HUES6 (cell line): ENCODE measurements around the gene SELPLG.
"Not testable (repeated sequence)": the region's sequence is repeated elsewhere in the genome, so short reads cannot be mapped to it uniquely, and the experiment has no call there.

Source experiments
- H3K27ac ChIP-seq: 2 replicates; pipeline ENCODE4 v1.7.0; 2013; ENCODE audit warnings: low read depth, mild to moderate bottlenecking, low read length, inconsistent platforms
- H3K27me3 ChIP-seq: 2 replicates; pipeline ENCODE4 v1.6.1; 2013; ENCODE audit warnings: low read length; ENCODE audit not compliant: control insufficient read depth, insufficient read depth
- H3K36me3 ChIP-seq: 2 replicates; pipeline ENCODE4 v1.6.1; 2013; ENCODE audit warnings: low read length; ENCODE audit not compliant: control insufficient read depth, insufficient read depth
- H3K4me1 ChIP-seq: 2 replicates; pipeline ENCODE4 v1.6.1; 2013; ENCODE audit warnings: low read length; ENCODE audit not compliant: control insufficient read depth, insufficient read depth
- H3K4me3 ChIP-seq: 2 replicates; pipeline ENCODE4 v1.5.1; 2013; ENCODE audit warnings: low read depth, low read length
- H3K9ac ChIP-seq: one replicate; pipeline ENCODE4 v1.6.1; 2013; ENCODE audit warnings: mild to moderate bottlenecking, low read length
- H3K9me3 ChIP-seq: 2 replicates; pipeline ENCODE4 v1.6.1; 2013; ENCODE audit warnings: low read depth, low read length; ENCODE audit not compliant: control insufficient read depth, insufficient read depth

Gene SELPLG

DNA sequence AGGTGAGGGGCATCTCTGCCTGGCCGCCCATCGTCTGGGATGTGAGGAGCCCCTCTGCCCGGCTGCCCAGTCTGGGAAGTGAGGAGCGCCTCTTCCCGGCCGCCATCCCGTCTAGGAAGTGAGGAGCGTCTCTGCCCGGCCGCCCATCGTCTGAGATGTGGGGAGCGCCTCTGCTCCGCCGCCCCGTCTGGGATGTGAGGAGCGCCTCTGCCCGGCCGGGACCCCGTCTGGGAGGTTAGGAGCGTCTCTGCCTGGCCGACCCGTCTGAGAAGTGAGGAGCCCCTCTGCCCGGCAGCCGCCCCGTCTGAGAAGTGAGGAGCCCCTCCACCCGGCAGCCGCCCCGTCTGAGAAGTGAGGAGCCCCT, 22.1 kb upstream of the SELPLG start:
- H3K27me3 ChIP-seq, H3K27ac ChIP-seq, H3K9ac ChIP-seq, H3K4me3 ChIP-seq, H3K9me3 ChIP-seq: not testable (repeated sequence)
- peaks cover 16% of the 10 kb centered on the region for H3K4me1 ChIP-seq
- peaks cover 48% of the 10 kb centered on the region for H3K36me3 ChIP-seq

DNA sequence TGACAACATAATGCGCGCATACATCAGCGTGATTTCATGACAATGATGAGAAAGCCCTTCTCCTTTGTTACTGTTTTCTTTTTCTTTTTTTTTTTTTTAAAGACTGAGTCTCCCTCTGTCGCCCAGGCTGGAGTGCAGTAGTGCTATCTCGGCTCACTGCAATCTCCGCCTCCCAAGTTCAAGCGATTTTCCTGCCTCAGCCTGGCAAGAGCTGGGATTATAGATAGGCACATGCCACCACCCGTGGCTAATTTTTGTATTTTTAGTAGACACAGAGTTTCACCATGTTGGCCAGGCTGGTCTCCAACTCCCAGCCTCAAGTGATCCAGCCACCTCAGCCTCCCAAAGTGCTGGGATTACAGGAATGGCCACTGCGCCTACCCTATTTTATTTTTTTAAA, 20.9 kb upstream of the SELPLG start:
- H3K9me3 ChIP-seq, H3K27ac ChIP-seq, H3K4me3 ChIP-seq, H3K27me3 ChIP-seq, H3K9ac ChIP-seq: not testable (repeated sequence)
- peaks cover 54% of the 10 kb centered on the region for H3K36me3 ChIP-seq
- H3K4me1 ChIP-seq = peaks cover 16% of the 10 kb centered on the region

DNA sequence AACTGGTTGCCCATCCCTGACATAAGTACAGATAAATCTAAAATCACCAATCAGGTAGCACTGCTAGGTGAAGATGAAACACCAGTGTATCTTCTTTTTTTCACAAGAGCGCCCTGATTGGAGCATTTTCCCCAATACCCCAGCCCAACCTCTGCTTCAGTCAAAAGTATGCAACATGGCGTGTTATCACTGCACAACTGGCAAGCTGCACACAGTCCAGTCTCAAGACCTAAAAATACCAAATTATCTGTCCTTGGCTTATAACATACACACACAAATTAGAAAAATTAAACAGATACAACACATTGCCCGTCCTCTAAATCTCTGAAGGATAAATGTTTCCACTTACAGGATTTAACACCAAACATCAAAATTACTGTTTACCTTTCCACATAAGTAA, 20.2 kb upstream of the SELPLG start:
- H3K27me3 ChIP-seq = no peaks in the 10 kb centered on the region
- no peak overlapping the region for H3K4me3 ChIP-seq
- peaks cover 57% of the 10 kb centered on the region for H3K36me3 ChIP-seq

DNA sequence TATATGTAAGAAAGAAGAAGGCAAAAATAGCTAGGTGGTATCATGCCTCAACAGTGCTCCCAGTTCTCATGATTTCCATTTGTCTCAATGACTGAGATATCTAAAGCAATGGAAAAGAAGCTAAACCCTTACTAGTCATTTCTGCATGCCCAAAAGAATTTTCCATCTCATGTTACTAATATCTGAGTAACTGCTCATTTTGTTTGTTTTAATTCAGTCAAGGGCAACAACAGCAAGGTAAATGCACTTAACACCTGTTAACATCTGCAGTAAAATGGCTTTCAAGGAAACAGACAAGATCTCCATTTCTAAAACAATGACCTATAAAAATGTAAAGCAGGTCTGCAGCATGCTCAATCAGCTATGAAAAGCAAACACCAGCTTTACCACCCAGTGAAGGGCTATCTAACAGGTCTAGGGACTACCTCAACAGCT, 19.4 kb upstream of the SELPLG start:
- no peaks in the 10 kb centered on the region for H3K27me3 ChIP-seq
- H3K9me3 ChIP-seq = peaks cover 2% of the 10 kb centered on the region; the same call in 1 of the 2 replicates
- H3K27ac ChIP-seq = no peak overlapping the region
- H3K4me1 ChIP-seq = peaks cover 16% of the 10 kb centered on the region
- H3K36me3 ChIP-seq = peaks cover 57% of the 10 kb centered on the region
- no peak overlapping the region for H3K4me3 ChIP-seq
- H3K9ac ChIP-seq = no peak overlapping the region

More for the DNA sequence above, 20.2 kb upstream of the SELPLG start:
- Histone ChIP-seq H3K9me3 (peaks cover 2% of the 10 kb centered on the region; the same call in 1 of the 2 replicates), H3K4me1 (peaks cover 16% of the 10 kb centered on the region), H3K9ac (no peak overlapping the region), H3K27ac (no peak overlapping the region)

DNA sequence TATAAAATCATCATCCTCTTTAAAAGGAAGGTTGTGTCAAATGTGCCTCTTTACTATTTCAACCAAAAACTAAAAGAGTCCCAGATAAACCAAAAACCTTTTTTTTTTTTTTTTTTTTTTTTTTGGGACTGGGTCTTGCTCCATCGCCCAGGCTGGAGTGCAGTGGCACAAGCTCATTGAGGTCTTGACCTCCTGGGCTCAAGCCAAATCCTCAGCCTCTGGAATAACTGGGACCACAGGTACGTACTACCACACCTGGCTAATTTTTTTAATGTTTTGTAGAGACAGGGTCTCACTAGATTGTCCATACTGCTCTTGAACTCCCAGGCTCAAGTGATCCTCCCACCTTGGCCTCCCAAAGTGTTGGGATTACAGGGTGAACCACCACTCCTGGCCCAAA, 16.4 kb upstream of the SELPLG start:
- no peaks in the 10 kb centered on the region for H3K9me3 ChIP-seq
- peaks cover 16% of the 10 kb centered on the region for H3K4me1 ChIP-seq
- H3K36me3 ChIP-seq = peaks cover 75% of the 10 kb centered on the region
- H3K4me3 ChIP-seq = no peak overlapping the region
- H3K9ac ChIP-seq = no peak overlapping the region
- no peaks in the 10 kb centered on the region for H3K27me3 ChIP-seq
- H3K27ac ChIP-seq = no peak overlapping the region

DNA sequence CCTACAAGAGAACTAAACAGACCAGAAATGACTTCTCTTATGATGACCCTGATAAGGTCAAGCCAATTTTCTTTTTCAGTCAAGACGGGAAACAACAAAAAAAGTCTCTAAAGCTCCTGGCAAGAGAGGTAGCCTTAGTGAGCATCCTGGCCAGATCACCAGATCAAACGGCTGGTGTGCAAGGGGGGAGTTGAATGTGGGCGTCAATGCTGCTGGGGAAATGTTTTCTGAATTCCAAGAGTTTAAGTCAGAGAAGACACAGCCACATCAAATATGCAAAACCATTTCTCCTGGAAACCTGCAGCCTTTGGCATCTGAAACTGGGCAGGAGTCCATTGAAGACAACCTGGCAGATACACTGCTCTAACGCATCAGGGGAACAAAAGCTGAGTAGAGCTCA, 16.0 kb upstream of the SELPLG start:
- no peaks in the 10 kb centered on the region for H3K27me3 ChIP-seq
- no peaks in the 10 kb centered on the region for H3K9me3 ChIP-seq
- no peak overlapping the region for H3K9ac ChIP-seq
- H3K27ac ChIP-seq = no peak overlapping the region
- H3K4me1 ChIP-seq = peaks cover 16% of the 10 kb centered on the region
- H3K36me3 ChIP-seq = peaks cover 79% of the 10 kb centered on the region
- no peak overlapping the region for H3K4me3 ChIP-seq

DNA sequence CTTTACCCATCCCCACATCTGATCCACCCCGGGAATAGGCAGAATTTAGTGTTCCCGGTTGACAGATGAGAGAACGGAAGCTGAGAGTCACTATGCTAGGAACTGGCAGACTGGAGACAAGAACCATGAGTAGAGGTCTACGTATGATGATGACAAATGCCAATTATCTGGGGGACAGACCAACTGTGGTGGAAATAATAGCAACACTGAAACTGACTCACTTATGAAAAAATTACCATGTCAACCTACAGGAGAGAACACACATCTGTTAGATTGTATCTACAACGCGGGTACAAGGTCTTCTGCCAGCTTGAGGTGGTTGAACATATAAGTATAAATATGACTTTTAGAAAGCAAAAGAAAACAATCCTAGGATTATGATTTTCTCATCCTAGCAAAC, 15.4 kb upstream of the SELPLG start:
- Histone ChIP-seq H3K36me3 (peaks cover 84% of the 10 kb centered on the region), H3K4me1 (peaks cover 16% of the 10 kb centered on the region), H3K27me3 (no peaks in the 10 kb centered on the region), H3K9me3 (no peaks in the 10 kb centered on the region), H3K9ac (no peak overlapping the region), H3K27ac (no peak overlapping the region), H3K4me3 (no peak overlapping the region)

DNA sequence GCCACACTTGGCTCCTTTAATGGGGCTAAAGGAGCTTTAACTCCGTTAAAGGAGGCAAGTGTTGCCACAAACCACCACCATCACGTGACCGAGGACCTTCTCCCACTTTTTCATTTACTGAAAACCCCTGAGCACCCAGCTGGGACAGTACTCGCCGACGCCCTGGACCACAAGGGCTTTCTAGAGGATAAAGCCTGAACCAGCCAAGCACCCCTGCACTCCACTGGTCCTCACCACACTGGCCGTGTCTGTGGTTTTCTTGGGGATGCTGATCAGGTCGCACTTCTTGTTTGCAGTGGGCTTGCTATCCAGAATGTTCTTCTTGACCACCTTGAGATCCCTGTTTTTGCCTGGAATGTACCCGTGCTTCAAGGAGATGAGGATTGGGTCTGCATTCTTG, 14.7 kb upstream of the SELPLG start:
- no peak overlapping the region for H3K27ac ChIP-seq
- peaks cover 86% of the 10 kb centered on the region for H3K36me3 ChIP-seq

DNA sequence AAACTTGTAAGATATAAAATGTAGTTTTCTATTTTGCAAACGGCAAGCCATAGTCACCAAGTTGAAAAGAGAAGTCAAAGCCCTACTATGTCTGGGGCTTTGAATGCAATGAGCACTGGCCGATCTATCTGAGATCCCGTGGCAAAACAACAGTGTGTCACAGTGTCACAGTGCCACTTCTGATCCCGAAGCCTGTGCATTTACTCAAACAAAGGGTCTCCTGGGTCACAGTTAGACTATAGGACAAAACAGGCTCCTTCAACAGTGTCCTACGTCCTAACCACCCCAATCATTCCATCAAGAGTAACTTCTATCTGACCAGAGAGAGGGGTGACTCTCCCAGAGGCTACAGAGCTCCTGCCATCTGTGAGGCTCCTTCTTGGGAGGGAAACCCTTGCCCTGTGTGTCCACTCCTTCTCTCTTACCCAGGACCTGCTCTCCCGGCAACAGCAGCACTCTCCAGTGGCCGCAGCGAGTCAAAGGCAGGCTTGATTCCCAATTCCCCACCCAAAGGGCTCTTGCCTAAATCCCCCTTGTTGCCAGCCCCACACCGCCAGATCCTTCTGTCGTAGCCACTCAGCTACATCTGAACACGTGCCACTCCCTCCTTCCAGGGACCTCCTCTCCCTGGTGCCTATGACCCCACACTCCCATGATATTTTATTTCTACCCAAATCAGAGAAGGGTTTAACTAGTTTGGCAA, 14.0 kb upstream of the SELPLG start:
- H3K4me1 ChIP-seq = peaks cover 2% of the 10 kb centered on the region
- no peak overlapping the region for H3K27ac ChIP-seq
- H3K27me3 ChIP-seq = no peaks in the 10 kb centered on the region
- no peak overlapping the region for H3K9ac ChIP-seq
- H3K36me3 ChIP-seq = peaks cover 85% of the 10 kb centered on the region
- H3K9me3 ChIP-seq = no peaks in the 10 kb centered on the region
- H3K4me3 ChIP-seq = no peak overlapping the region

More for the DNA sequence above, 14.7 kb upstream of the SELPLG start:
- Histone ChIP-seq H3K9me3 (no peaks in the 10 kb centered on the region), H3K9ac (no peak overlapping the region), H3K4me1 (peaks cover 9% of the 10 kb centered on the region), H3K4me3 (no peak overlapping the region), H3K27me3 (no peaks in the 10 kb centered on the region)

DNA sequence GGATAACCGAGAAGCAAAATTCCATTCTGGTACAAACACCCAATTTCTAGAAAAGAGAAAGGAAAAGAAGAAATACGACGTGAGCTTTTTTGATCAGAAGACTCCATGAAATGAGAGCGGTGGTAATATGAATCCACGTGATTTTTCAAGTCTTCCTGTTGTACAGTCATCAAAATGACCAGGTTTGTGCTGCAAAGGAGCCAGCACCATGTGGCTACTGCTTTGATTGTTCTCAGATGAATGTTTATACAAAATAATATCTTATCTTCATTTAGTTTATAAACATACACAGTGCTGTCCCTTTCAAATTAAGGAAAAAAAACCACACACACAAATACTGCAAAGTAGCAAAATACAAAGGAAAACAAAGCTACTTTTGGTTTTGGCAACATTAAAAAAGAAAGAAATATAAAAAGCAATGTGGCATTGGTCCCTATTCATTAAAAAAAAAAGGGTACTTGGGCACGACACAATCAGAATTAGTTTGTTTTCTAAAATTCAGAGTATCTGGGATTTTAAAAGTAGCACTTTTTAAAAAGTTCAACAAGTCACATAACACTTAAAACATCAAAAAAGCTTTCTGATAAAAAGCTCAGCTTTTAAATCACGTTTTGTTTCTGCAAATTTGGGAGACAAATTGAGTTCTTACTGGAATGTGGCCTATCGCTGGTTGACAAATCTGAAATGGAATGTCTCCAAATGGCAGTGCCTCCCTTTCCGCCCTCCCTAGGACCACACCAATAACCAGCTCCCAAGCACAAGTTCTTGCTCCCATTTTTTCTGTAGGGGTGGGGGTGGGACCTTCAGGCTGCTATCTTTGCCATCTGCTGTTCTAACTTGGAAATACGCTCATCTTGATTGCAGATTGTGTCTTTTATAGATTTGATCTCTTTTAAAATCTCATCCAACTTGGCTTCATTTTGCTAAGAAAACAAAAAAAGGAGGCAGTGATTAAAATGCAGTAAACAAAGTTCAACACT, 13.2 kb upstream of the SELPLG start:
- Histone ChIP-seq H3K9ac (no peak overlapping the region), H3K36me3 (peaks cover 77% of the 10 kb centered on the region), H3K27ac (no peak overlapping the region), H3K4me1 (peaks cover under 1% of the 10 kb centered on the region; the same call in 1 of the 2 replicates), H3K27me3 (no peaks in the 10 kb centered on the region), H3K4me3 (no peak overlapping the region), H3K9me3 (no peaks in the 10 kb centered on the region)
